Measurements from ENCODE around the gene GULP1. TPM values are rescaled to one million over a fixed set of nuclear protein-coding genes. Genes with fewer than 3 reads are reported as not detected.
A peak's percentile ranks its signal among the peaks of the same experiment; 100 is the strongest.

Gene GULP1
- total and polyA plus RNA-seq, 2 donors (not counting 1 experiment from before 2014, with no cell fraction given), result 43.5 to 82.4 TPM

DNA sequence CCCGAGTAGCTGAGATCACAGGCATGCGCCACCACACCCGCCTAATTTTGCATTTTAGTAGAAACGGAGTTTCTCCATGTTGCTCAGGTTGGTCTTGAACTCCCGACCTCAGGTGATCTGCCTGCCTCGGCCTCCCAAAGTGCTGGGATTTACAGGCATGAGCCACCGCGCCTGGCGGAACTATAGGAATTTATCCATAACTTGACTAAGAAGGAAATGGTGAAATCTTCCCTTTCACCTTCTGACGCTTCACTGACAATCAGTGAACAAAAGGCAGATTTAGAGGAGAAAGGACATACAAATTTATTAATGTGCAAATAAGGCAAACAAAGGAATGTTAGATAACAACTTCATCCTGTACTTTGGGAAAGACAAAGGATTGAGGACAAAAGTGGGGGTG, 15.4 kb upstream of the GULP1 start:
- Histone ChIP-seq H3K4me3 (replicated peaks in 1 of 4; ENCODE audit: control extremely low read depth in 1 of 4, insufficient read depth in 1 of 4, low read depth in 3 of 4, low read length in 4 of 4) (no peak overlapping the region), H4K20me1 (ENCODE audit: control insufficient read depth, extremely low read depth, insufficient read depth, low read length) (no peaks in the 10 kb centered on the region), H3K27ac (ENCODE audit: insufficient read depth, low read length) (no peak overlapping the region), H3K36me3 (ENCODE audit: control insufficient read depth, insufficient read depth, low read length) (no peaks in the 10 kb centered on the region), H3K4me1 (ENCODE audit: control insufficient read depth, extremely low read depth, insufficient read depth, low read length) (no peaks in the 10 kb centered on the region), H3K27me3 (ENCODE audit: control insufficient read depth, insufficient read depth, low read length) (no peaks in the 10 kb centered on the region), H3K4me2 (ENCODE audit: extremely low read depth, insufficient read depth, low read length) (no peak overlapping the region), H3K9me3 (ENCODE audit: control insufficient read depth, insufficient read depth, low read depth, low read length) (no peaks in the 10 kb centered on the region), H3K79me2 (ENCODE audit: control insufficient read depth, insufficient read depth, low read length) (no peaks in the 10 kb centered on the region), H3K9ac (ENCODE audit: insufficient read depth, low read length) (no peak overlapping the region), H2AFZ (ENCODE audit: low read length) (no peak overlapping the region)
- TF ChIP-seq, protein P1, sequence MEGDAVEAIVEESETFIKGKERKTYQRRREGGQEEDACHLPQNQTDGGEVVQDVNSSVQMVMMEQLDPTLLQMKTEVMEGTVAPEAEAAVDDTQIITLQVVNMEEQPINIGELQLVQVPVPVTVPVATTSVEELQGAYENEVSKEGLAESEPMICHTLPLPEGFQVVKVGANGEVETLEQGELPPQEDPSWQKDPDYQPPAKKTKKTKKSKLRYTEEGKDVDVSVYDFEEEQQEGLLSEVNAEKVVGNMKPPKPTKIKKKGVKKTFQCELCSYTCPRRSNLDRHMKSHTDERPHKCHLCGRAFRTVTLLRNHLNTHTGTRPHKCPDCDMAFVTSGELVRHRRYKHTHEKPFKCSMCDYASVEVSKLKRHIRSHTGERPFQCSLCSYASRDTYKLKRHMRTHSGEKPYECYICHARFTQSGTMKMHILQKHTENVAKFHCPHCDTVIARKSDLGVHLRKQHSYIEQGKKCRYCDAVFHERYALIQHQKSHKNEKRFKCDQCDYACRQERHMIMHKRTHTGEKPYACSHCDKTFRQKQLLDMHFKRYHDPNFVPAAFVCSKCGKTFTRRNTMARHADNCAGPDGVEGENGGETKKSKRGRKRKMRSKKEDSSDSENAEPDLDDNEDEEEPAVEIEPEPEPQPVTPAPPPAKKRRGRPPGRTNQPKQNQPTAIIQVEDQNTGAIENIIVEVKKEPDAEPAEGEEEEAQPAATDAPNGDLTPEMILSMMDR (conservative IDR thresholded peaks at IDR 0.05 in 1 of 2, IDR thresholded peaks at IDR 0.05 in 1 of 2; ENCODE audit: low read depth in 1 of 2, low read length in 2 of 2), result no peak
- no peak for TF ChIP-seq EZH2 (IDR thresholded peaks at IDR 0.05; ENCODE audit: low read length, missing control alignments)
- no peak for DNase-seq (ENCODE audit: low read depth in 2 of 2)

DNA sequence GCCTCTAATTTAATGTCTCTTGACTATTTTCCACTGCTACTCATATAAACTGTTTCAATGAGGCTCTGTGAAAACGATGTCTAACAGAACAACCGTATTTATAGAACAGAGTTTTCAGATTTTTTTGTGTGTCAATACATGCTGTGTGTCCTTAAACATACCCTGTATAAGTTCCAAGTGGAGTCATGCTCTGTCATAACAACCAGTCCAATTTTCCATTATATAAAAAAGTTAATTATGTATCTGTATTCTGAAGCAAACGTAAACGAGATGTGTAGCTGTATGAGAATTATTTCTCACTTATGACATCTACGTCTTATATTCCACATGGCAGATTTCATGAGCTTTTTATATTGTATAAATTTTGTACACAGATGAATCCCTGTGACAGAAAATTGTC, 13.9 kb upstream of the GULP1 start:
- Histone ChIP-seq H3K4me1 (ENCODE audit: control insufficient read depth, extremely low read depth, insufficient read depth, low read length) (no peaks in the 10 kb centered on the region), H3K9me3 (ENCODE audit: control insufficient read depth, insufficient read depth, low read depth, low read length) (no peaks in the 10 kb centered on the region), H3K4me2 (ENCODE audit: extremely low read depth, insufficient read depth, low read length) (no peak overlapping the region), H3K79me2 (ENCODE audit: control insufficient read depth, insufficient read depth, low read length) (no peaks in the 10 kb centered on the region), H3K4me3 (replicated peaks in 1 of 4; ENCODE audit: control extremely low read depth in 1 of 4, insufficient read depth in 1 of 4, low read depth in 3 of 4, low read length in 4 of 4) (no peak overlapping the region), H3K27ac (ENCODE audit: insufficient read depth, low read length) (no peak overlapping the region), H3K27me3 (ENCODE audit: control insufficient read depth, insufficient read depth, low read length) (no peaks in the 10 kb centered on the region), H3K9ac (ENCODE audit: insufficient read depth, low read length) (no peak overlapping the region), H2AFZ (ENCODE audit: low read length) (no peak overlapping the region), H3K36me3 (ENCODE audit: control insufficient read depth, insufficient read depth, low read length) (no peaks in the 10 kb centered on the region), H4K20me1 (ENCODE audit: control insufficient read depth, extremely low read depth, insufficient read depth, low read length) (no peaks in the 10 kb centered on the region)
- DNase-seq (ENCODE audit: low read depth in 2 of 2), result no peak
- TF ChIP-seq EZH2 (IDR thresholded peaks at IDR 0.05; ENCODE audit: low read length, missing control alignments), result no peak
- TF ChIP-seq, protein P1 (conservative IDR thresholded peaks at IDR 0.05 in 1 of 2, IDR thresholded peaks at IDR 0.05 in 1 of 2; ENCODE audit: low read depth in 1 of 2, low read length in 2 of 2), result no peak

DNA sequence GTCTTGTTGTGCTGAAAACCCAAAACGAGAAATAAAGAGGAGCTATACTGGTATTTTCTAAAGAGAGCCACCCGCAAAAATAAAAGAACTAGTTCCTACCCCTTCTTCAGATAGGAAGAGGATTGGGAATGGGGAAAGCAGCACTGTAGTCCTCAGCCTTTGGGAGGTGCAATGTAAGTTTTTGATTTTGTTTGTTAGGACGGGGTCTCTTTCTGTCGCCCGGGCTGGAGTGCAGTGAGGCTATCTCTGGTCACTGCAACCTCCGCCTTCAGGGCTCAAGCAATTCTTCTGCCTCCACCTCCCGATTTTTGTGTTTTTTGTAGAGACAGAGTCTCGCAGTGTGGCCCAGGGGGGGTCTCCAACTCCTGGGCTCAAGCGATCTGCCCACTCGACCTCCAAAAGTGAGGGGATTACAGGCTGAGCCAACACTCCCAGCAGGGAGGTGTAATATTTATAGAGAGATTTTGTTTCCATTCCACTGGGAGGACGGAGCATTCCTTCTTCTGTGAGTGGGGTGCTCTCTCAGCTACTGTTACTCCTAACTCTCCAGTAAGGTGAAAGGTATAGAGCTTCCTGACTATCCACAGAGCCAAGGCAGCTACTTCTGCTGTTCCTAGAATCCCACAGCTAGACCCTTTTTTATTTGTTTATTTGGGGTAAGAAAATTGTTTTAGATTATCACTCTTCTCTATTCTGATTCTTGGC, 13.1 kb upstream of the GULP1 start:
- no peaks in the 10 kb centered on the region for H3K27me3 ChIP-seq (ENCODE audit: control insufficient read depth, insufficient read depth, low read length)
- H3K9me3 ChIP-seq (ENCODE audit: control insufficient read depth, insufficient read depth, low read depth, low read length), result no peaks in the 10 kb centered on the region
- no peaks in the 10 kb centered on the region for H4K20me1 ChIP-seq (ENCODE audit: control insufficient read depth, extremely low read depth, insufficient read depth, low read length)
- no peak overlapping the region for H3K9ac ChIP-seq (ENCODE audit: insufficient read depth, low read length)
- no peaks in the 10 kb centered on the region for H3K79me2 ChIP-seq (ENCODE audit: control insufficient read depth, insufficient read depth, low read length)
- H3K4me2 ChIP-seq (ENCODE audit: extremely low read depth, insufficient read depth, low read length), result peak overlapping the region; percentile 29
- H2AFZ ChIP-seq (ENCODE audit: low read length), result peak overlapping the region; percentile 45
- peak overlapping the region in 1 of 4 experiments; percentile 38 for H3K4me3 ChIP-seq (replicated peaks in 1 of 4; ENCODE audit: control extremely low read depth in 1 of 4, insufficient read depth in 1 of 4, low read depth in 3 of 4, low read length in 4 of 4)
- DNase-seq (ENCODE audit: low read depth in 2 of 2), result peak in 1 of 2 donors; percentile 6
- H3K36me3 ChIP-seq (ENCODE audit: control insufficient read depth, insufficient read depth, low read length), result no peaks in the 10 kb centered on the region
- TF ChIP-seq EZH2 (IDR thresholded peaks at IDR 0.05; ENCODE audit: low read length, missing control alignments), result no peak
- TF ChIP-seq, protein P1 (conservative IDR thresholded peaks at IDR 0.05 in 1 of 2, IDR thresholded peaks at IDR 0.05 in 1 of 2; ENCODE audit: low read depth in 1 of 2, low read length in 2 of 2), result no peak
- H3K27ac ChIP-seq (ENCODE audit: insufficient read depth, low read length), result no peak overlapping the region
- H3K4me1 ChIP-seq (ENCODE audit: control insufficient read depth, extremely low read depth, insufficient read depth, low read length), result no peaks in the 10 kb centered on the region
